Measurements from ENCODE around the gene LGI4. TPM values are rescaled to one million over a fixed set of nuclear protein-coding genes. Genes with fewer than 3 reads are reported as not detected.

Gene LGI4
- total RNA-seq, 4 donors from 2014 or later, result 16.1 to 31.5 (median 27.2) TPM

DNA sequence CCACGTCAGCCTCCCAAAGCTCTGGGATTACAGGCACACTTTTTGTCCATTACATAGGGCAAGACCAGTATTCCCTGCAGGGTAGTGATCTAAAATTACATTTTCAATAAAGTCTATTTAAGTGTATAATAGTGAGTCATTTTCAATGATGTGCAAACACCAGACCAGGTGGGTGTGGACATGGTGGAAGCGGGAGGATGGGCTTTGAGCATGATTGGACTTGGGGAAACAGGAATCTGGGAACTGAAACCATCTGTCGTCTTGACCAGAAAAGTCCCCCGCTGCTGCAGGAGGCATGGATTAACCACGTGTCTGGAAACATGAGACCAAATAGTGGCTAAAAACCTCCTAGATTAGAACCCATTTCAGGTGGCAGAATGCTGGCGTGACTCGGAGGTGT lies 14.4 kb downstream of the LGI4 start:
- intact Hi-C loops (cut with DNase I; ENCODE audit: low total_unique reads) (no loop called here), in situ Hi-C loops (cut with MboI; ENCODE audit: low sequenced_read_pairs in 4 of 4) (no loop called here)
- H3K27me3 ChIP-seq, result no peaks in the 10 kb centered on the region
- ATAC-seq (peak; percentile 8), DNase-seq (peak in 1 of 2 donors; percentile 56)
- no peak overlapping the region for H3K4me3 ChIP-seq
- no peaks in the 10 kb centered on the region for H3K36me3 ChIP-seq
- H3K9me3 ChIP-seq, result no peaks in the 10 kb centered on the region
- H3K4me1 ChIP-seq, result peaks cover 21 to 33% of the 10 kb centered on the region in 2 donors
- TF ChIP-seq, protein P1, sequence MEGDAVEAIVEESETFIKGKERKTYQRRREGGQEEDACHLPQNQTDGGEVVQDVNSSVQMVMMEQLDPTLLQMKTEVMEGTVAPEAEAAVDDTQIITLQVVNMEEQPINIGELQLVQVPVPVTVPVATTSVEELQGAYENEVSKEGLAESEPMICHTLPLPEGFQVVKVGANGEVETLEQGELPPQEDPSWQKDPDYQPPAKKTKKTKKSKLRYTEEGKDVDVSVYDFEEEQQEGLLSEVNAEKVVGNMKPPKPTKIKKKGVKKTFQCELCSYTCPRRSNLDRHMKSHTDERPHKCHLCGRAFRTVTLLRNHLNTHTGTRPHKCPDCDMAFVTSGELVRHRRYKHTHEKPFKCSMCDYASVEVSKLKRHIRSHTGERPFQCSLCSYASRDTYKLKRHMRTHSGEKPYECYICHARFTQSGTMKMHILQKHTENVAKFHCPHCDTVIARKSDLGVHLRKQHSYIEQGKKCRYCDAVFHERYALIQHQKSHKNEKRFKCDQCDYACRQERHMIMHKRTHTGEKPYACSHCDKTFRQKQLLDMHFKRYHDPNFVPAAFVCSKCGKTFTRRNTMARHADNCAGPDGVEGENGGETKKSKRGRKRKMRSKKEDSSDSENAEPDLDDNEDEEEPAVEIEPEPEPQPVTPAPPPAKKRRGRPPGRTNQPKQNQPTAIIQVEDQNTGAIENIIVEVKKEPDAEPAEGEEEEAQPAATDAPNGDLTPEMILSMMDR (IDR thresholded peaks at IDR 0.05 in 4 of 5, conservative IDR thresholded peaks at IDR 0.05 in 1 of 5), result no peak
- no peak for TF ChIP-seq POLR2A (IDR thresholded peaks at IDR 0.05)
- H3K27ac ChIP-seq, result peak overlapping the region; percentile 60 to 93 (median 92)

DNA sequence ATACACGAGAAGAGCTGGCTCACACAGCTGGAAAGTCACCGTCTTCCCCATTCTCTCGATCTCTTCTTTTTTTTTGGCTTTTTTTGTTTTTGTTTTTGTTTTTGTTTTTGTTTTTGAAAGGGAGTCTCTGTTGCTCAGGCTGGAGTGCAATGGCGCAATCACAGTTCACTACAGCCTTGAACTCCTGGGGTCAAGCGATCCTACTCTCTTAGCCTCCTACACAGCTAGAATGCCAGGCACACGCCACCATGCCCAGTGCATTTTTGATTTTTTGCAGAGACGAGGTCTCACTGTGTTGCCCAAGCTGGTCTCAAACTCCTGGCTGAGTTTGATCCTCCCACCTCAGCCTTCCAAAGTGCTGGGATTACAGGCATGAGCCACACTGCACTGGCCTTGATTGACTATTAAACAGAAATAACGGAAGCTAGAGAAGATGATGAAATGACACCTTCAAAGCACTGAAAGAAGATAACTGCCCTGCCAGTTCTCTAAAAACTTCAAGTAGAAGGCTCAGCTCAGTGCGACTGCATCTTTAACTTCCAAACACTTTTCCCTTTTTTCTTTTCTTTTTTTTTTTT lies 15.2 kb downstream of the LGI4 start:
- Histone ChIP-seq H3K27me3 (no peaks in the 10 kb centered on the region), H3K4me3 (no peak overlapping the region), H3K4me1 (peaks cover 19 to 33% of the 10 kb centered on the region in 2 donors), H3K27ac (peak overlapping the region; percentile 48 to 93 (median 83)), H3K36me3 (no peaks in the 10 kb centered on the region), H3K9me3 (no peaks in the 10 kb centered on the region)
- ATAC-seq (no peak), DNase-seq (no peak)
- TF ChIP-seq, protein P1 (IDR thresholded peaks at IDR 0.05 in 4 of 5, conservative IDR thresholded peaks at IDR 0.05 in 1 of 5), result no peak
- no peak for TF ChIP-seq POLR2A (IDR thresholded peaks at IDR 0.05)
- intact Hi-C loops (cut with DNase I; ENCODE audit: low total_unique reads) (no loop called here), in situ Hi-C loops (cut with MboI; ENCODE audit: low sequenced_read_pairs in 4 of 4) (no loop called here)

DNA sequence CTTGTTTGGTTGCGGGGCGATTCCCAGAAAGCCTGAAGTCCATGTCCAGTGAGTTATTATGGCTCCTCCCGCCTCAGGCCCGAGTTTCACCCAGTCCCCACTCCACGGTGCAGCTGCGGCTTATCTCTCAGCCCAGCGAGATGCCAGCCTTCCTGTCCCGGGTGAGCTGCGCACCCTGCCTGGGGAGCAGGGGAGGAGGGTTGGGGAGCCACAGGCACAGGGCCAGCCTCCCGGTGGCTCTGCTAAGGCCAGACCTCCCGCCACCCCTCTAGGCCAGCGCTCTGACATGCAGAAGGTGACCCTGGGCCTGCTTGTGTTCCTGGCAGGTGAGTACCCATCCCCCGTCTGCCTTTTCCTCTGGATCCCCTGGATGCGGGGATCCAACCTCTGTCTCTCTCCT lies 15.8 kb downstream of the LGI4 start:
- Histone ChIP-seq H3K9me3 (no peaks in the 10 kb centered on the region), H3K4me3 (no peak overlapping the region), H3K27ac (peak overlapping the region in 3 of 4 donors; percentile 7 to 93 (median 75)), H3K27me3 (no peaks in the 10 kb centered on the region), H3K4me1 (peaks cover 19 to 35% of the 10 kb centered on the region in 2 donors), H3K36me3 (no peaks in the 10 kb centered on the region)
- in situ Hi-C loops (cut with MboI; ENCODE audit: low sequenced_read_pairs in 4 of 4), result no loop called here
- intact Hi-C loops (cut with DNase I; ENCODE audit: low total_unique reads), result no loop called here
- ATAC-seq, result no peak
- no peak for TF ChIP-seq POLR2A (IDR thresholded peaks at IDR 0.05)
- TF ChIP-seq, protein P1 (IDR thresholded peaks at IDR 0.05 in 4 of 5, conservative IDR thresholded peaks at IDR 0.05 in 1 of 5), result no peak
- DNase-seq, result no peak

DNA sequence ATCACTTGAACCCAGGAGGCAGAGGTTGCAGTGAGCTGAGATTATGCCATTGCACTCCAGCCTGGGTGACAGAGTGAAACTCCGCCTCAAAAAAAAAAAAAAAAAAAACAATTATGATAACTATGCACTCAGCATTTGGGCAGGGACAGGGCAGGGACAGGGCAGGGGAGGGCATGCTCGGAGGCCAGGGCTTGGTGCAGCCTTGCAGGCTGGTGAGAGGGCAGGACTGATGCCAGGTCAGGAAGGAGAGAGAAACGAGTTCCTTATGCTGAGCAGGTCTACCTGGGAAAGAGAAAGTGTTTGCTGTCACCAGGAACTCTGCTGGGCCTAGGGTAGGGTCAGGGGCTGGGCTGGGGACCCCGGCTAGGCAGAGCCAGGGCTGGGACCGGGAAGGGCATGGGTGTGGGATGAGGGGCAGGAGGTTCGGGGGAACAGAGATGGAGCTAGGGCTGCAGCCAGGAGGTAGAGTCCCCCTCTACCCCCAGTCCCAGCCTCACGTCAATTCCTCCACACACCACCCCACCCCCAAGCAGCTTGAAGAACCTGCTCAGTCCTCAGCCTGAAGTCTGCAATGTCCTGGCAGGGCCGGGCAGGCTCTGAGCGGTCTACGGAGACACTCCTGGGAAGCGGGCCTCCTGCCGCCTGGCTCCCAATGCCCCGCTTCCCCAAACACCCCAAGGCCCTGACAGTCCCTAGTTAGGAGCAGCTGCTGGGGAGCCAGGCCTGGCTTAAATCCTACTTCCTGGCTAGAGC lies 16.4 kb downstream of the LGI4 start:
- Histone ChIP-seq H3K4me3 (no peak overlapping the region), H3K4me1 (peaks cover 13 to 28% of the 10 kb centered on the region in 2 donors), H3K9me3 (no peaks in the 10 kb centered on the region), H3K36me3 (no peaks in the 10 kb centered on the region), H3K27ac (peak overlapping the region in 2 of 4 donors; percentile 7 to 75), H3K27me3 (no peaks in the 10 kb centered on the region)
- in situ Hi-C loops (cut with MboI; ENCODE audit: low sequenced_read_pairs in 4 of 4), result no loop called here
- intact Hi-C loops (cut with DNase I; ENCODE audit: low total_unique reads), result no loop called here
- TF ChIP-seq POLR2A (IDR thresholded peaks at IDR 0.05), result no peak
- TF ChIP-seq, protein P1 (IDR thresholded peaks at IDR 0.05 in 4 of 5, conservative IDR thresholded peaks at IDR 0.05 in 1 of 5), result no peak
- ATAC-seq, result no peak
- no peak for DNase-seq

All from gastrocnemius medialis (tissue), 4 donors.